Frontal cortex (tissue), 4 donors: ENCODE data around the gene OOSP2. TPM values are rescaled to one million over a fixed set of nuclear protein-coding genes. Genes with fewer than 3 reads are reported as not detected.
"Not testable (repeated sequence)": the region's sequence is repeated elsewhere in the genome, so short reads cannot be mapped to it uniquely, and the experiment has no call there.

Source experiments
- DNase-seq, 2 donors: peaks; one replicate each; pipeline ENCODE4 v3.0.0; 2012; ENCODE audit warnings: low spot score in 2 of 2
- FAIRE-seq: peaks from 2 replicates; lab custom pipeline; 2012; peaks lifted over from hg19 to GRCh38; lab: Jason Lieb, UNC
- total RNA-seq: library from RNA; depleted of rRNA; stranded (reverse); fragments of >200 nt; gene quantifications from one replicate; pipeline ENCODE4 v1.2.3, GENCODE V29; 2014
- donor health status: control.
- donor health status: control.
- donor health status: control.

Gene OOSP2, protein sequence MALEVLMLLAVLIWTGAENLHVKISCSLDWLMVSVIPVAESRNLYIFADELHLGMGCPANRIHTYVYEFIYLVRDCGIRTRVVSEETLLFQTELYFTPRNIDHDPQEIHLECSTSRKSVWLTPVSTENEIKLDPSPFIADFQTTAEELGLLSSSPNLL
- total RNA-seq, result not detected

DNA sequence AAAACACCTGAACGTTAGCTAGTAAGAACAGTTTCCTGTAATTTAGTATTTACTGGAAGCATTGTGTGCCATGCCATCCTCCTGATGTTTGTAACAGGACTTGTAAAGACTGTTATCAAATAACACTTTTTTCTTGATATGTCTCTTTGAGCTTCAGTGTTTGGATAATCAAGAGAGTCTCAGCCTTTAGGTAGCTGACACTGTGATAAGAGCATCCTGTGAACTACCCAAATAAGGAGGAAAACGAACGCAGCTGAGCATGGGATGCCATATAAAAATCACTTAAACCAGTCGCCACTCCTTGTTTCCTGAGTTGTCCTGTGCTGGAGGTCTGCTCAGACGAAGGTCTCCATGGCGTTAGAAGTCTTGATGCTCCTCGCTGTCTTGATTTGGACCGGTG is at the start of gene OOSP2:
Gene OOSP2, plus strand, starts transcription at position 301 of the 400 bp plus-strand sequence. Its CDS starts 51 bp downstream, at position 352.
- no peak for FAIRE-seq
- no peak for DNase-seq

DNA sequence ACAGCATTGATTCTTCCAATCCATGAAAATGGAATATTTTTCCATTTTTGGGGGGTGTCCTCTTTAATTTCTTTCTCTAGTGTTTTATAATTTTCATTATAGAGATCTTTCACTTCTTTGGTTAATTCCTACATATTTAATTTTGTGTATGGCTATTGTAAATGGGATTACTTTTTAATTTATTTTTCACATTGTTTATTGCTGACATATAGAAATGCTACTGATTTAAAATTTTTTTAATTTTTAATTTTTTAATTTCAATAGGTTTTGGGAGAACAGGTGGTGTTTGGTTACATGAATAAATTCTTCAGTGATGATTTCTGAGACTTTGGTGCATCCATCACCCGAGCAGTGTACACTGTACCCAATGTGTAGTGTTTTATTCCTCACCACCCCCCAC is 49.8 kb upstream of the OOSP2 start:
- FAIRE-seq, result peak; percentile 3
- DNase-seq, result no peak

DNA sequence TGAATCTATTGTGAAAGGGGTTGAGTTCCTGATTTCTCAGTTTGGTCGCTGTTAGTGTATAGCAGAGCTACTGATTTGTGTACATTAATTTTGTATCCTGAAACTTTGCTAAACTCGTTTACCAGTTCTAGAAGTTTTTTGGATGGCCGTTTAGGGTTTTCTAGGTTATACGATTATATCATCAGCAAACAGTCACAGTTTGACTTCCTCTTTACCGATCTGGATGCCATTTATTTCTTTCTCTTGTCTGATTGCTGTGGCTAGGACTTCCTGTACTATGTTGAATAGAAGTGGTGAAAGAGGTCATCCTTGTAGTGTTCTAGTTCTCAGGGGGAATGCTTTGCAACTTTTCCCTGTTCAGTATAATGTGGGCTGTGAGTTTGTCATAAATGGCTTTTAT is 47.8 kb upstream of the OOSP2 start:
- DNase-seq (no peak), FAIRE-seq (no peak)

DNA sequence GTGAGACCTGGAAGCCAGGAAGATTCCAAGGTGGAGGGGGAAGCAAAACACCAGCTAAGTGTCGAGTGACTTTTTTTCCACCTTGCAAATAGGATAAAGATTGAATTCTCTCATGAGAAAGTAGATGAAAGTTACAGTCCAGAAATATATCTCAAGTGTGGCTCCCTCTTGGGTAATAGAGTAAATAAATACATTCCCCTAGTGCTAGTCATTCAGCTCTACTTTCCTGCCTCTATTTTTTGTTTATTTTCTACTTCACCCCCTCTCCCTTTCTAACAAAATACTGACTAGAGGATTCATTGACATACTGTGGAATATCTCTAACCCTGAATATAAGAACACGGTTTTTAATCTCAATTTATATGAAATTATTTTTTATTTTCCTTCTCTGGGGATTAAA is 42.4 kb upstream of the OOSP2 start:
- no peak for FAIRE-seq

DNA sequence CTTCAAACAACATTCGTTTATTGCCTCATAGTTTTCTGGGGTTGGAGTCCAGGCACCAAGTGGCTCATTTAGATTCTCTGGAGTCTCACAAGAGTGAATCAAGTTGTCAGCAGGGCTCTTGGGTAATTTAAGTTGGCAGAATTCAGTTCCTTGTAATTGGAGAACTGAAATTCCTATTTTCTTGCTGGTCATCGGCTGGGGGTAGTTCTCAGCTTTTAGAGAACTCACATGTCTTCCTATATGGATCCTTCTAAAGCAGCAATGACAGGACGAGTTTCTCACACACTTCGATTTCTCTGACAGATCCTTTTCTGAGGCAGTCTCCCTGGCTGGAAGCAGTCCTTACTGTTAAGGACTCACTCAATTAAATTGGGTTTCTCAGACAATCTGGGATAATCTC is 40.5 kb upstream of the OOSP2 start:
- FAIRE-seq (no peak), DNase-seq (no peak)

More for the DNA sequence above, 42.4 kb upstream of the OOSP2 start:
- no peak for DNase-seq

DNA sequence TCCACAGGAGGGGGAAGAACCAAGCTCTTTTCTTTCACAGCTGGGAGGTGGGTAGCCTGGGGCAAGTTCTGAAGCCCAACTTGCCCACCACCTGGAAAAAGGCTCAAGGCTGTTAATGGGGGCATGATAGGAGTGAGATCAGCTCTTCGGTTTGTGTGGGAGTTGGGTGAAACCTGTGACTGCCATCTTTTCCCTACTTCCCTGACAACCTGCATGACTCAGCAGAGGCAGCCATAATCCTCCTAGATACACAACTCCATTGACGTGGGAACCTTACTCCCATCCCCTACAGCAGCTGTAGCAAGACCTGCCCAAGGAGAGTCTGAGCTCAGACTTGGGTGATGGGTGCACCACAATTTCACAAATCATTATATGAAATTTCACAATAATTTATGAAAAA is 36.5 kb upstream of the OOSP2 start:
- no peak for FAIRE-seq
- DNase-seq, result no peak

DNA sequence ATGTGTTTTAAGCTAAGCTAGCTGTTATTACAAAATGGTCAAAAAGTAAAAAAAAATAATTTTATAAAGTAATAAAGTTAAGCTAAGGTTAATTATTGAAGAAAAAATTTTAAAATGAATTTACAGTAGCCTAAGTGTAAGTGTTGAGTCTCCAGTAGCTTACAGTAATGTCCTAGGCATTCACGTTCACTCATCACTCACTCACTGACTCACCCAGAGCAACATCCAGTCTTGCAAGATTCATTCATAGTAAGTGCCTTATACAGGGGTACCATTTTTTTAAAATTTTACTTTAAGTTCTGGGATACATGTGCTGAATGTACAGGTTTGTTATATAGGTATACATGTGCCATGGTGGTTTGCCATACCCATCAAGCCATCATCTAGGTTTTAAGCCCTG is 34.8 kb upstream of the OOSP2 start:
- no peak for FAIRE-seq
- no peak for DNase-seq

DNA sequence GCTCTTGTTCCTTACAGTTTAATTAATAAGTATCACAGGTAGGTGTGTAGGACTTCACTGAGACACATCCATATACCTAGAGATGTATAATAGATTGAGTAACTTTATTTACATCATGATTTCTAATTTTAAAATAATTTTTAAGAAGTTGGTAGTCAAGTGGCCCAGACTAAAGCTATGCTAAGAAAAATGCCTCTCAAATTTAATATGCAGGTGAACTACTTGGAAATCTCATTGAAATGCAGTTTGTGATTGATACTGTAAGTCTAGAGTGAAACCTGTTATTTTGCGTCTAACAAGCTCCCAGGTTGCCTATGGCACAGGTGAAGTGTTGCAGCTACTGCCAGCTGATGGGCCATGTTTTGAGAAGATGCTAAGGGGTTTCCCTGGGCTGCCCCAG is 23.3 kb upstream of the OOSP2 start, which contains the start of gene OOSP4B:
Gene OOSP4B, plus strand, starts transcription at position 301 of the 400 bp plus-strand sequence.
- no peak for FAIRE-seq

DNA sequence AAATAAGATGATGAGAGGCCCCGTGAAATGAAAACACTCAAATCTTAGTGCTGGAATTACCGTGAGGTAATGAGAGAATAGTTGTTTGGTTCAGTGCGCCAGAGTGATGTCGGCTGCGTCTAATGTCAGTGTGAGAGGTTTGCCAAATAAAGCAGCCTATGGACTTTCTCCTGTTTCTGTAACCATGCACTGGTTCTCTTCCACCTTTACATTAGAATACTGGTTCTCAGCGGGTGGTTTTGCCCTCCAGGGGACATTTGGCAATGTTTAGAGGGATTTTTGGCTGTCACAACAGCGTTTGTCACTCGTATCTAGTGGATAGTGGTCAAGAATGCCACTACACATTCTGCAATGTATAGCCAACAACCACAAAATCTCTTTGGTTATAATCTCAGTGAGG is 22.2 kb upstream of the OOSP2 start:
- FAIRE-seq, result no peak
- DNase-seq, result no peak

More for the DNA sequence above, 23.3 kb upstream of the OOSP2 start, which contains the start of gene OOSP4B:
- no peak for DNase-seq

DNA sequence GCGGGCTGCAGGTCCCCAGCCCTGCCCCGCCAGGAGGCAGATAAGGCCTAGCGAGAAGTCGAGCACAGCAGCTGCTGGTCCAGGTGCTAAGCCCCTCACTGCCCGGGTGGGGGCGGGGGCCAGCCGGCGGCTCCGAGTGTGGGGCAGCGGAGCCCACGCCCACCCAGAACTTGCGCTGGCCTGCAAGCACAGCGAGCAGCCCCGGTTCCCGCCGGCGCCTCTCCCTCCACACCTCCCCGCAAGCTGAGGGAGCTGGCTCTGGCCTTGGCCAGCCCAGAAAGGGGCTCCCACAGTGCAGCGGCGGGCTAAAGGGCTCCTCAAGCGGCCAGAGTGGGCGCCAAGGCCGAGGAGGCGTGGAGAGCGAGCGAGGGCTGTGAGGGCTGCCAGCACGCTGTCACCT is 19.8 kb upstream of the OOSP2 start:
- FAIRE-seq, result not testable (repeated sequence)

DNA sequence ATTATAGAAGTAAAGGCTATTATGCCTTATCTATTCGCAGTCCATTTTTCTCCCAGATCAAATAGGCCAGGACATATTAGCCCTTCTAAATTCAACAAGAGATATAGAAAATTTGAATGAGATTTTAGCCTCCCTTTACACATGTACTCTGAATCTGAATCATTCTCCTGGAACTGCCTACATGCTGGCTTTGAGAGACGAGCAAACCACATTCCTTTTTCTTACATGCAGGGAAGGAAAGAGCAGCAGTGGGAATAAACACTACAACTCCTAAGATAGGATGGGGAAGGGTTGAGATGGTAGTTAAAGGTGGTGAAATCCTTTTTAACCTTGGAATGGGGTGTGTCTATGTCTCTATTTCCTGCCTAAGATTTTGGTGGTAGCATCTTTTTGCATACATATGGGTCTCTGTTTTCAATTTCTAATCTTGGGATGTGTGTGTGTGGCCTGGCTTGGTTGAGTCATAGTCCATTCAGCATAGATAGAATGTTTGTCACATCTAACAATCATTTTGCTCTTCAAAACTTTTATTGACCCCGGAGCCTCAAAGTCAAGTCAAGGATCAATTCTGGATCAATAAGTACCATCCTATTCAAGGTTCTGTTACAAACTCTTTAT is 11.1 kb upstream of the OOSP2 start:
- FAIRE-seq, result no peak
- DNase-seq, result no peak

More for the DNA sequence above, 19.8 kb upstream of the OOSP2 start:
- DNase-seq, result not testable (repeated sequence)

DNA sequence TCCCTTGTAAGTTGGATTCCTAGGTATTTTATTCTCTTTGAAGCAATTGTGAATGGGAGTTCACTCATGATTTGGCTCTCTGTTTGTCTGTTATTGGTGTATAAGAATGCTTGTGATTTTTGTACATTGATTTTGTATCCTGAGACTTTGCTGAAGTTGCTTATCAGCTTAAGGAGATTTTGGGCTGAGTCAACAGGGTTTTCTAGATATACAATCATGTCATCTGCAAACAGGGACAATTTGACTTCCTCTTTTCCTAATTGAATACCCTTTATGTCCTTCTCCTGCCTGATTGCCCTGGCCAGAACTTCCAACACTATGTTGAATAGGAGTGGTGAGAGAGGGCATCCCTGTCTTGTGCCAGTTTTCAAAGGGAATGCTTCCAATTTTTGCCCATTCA is 10.2 kb downstream of the OOSP2 start:
- DNase-seq, FAIRE-seq: not testable (repeated sequence)

DNA sequence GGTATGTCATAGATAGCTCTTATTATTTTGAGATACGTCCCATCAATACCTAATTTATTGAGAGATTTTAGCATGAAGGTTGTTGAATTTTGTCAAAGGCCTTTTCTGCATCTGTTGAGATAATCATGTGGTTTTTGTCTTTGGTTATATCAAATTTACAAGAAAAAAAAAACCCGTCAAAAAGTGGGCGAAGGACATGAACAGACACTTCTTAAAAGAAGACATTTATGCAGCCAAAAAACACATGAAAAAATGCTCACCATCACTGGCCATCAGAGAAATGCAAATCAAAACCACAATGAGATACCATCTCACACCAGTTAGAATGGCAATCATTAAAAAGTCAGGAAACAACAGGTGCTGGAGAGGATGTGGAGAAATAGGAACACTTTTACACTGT is 10.6 kb downstream of the OOSP2 start:
- not testable (repeated sequence) for FAIRE-seq, DNase-seq

DNA sequence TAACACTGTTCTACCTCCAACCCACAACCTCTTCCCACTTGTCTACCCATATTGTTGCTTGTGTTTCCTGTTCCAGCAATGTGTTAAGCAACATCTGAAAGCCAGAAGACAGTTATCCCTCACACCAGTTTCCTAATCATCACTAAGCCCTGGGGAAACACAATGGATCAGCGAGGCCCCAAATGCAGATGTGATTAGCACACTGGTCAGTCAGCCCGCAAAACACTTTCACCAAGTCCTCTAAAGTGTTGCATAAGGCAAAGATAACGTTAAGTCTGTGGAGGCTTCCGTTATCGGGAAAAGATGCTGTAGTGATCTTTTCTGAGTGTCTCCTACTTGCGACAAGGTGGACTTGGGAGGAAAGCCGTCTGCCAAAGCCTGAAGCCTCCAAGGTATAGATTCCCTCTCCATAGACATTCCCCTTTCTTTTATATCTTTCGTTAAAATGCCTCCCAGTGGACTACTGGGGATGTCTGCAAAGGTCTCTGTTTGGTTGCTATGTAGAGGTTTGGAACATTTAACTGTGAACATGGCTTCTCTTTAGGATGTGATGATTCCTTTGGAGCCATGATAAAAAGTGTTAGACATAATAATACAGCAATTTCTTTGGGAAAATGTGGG is 16.2 kb downstream of the OOSP2 start, which contains the start of gene MS4A3:
Gene MS4A3, plus strand, starts transcription at position 317 of the 621 bp plus-strand sequence. CDS start 4,496 bp downstream, outside the sequence.
- DNase-seq, result no peak
- FAIRE-seq, result no peak

DNA sequence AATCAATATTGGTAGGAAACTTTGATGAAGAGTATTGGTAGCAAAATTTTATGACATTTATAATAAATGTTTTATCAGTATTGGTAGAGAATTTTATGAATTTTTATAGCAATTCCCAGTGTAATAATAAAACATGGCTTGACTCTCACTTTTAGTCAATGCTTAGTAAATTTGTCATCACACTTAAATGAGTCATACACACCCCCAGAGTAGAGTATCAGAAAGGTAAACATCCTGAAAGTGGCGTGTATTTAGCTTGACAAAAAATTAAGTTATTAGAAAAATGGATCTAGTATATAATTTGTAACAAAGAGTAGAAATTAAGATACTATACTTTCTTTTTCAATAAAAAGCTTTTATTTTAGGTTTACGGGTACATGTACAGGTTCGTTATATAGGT is 18.8 kb downstream of the OOSP2 start:
- DNase-seq, result no peak
- no peak for FAIRE-seq

DNA sequence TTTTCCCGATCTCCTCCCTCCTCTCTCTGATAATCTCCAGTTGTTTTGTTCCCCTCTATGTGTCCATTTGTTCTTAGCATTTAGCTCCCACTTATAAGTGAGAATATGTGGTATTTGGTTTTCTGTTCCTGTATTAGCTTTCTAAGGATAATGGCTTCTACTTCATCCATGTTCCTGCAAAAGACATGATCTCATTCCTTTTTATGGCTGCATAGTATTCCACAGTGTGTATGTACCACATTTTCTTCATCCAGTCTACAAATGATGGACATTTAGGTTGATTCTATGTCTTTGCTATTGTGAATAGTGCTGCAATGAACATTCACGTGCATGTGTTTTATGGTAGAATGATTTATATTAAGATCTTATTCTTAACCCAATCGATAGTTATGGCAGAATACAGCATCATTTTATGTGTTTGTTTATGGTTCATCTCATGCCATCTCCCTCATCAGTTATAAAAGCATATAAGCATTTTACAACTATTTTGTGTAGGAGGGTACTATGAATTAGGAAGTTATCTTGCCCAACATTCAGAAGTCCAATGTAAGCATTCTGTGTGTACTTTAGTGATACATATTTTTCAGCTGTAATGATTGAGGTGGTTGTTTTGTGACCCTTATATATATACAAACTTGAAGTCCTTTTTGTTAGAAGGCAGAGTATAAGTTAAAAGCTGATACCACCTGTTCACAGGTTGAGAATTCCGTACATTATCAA is 19.5 kb downstream of the OOSP2 start:
- DNase-seq (no peak), FAIRE-seq (no peak)

DNA sequence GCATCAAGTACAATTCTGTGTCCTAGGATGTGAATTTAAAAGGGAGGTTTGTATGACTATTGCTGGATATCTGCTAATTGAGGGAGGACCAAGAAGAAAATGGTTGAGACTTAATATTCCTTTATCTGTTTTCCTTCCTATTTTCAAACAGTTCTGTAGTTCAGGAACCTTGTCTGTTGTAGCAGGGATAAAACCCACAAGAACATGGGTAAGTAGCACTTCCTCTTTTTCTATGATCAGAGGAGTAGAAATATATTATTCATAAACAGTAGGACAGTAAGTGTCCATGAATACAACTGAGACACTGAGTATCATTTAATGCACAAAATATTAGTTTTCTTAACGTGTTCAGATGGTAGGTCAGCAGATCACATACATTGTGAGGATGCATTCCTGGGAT is 23.9 kb downstream of the OOSP2 start:
- no peak for FAIRE-seq
- DNase-seq, result no peak

DNA sequence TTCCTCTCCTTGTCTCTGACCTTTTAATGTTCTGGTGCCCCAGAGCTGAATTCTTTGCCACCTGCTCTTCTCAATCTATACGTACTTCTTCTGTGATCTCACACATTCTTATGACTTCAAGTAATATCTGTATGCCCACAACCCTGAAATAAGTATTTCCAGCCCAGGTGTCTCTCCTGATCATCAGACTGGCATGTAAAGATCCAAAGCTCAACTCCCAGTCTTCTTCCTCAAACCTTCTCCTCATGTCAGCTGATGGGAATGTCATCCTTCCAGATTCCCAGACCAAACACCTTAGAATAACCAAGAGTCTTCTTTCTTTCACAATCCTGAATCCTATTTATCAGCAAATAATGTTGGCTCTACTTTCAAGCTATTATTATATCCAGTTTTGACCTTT is 25.6 kb downstream of the OOSP2 start:
- no peak for FAIRE-seq
- DNase-seq, result no peak

DNA sequence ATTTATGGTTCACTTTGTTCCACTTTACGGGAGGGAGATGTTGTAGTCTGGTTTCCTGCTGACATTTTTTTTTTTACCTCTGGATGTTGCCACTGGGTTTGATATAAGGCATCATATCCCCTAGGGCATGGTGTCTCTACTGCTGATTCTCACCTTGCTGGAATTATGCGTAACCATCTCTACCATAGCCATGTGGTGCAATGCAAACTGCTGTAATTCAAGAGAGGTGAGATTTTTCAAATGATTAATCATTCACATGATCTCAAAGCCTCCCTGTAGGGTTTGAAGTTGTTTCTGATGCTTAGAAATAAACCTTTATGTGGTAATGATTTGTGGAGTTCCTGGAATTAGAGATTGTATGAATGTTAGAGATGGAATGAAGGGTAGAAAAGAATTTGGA is 29.2 kb downstream of the OOSP2 start:
- DNase-seq (no peak), FAIRE-seq (no peak)

DNA sequence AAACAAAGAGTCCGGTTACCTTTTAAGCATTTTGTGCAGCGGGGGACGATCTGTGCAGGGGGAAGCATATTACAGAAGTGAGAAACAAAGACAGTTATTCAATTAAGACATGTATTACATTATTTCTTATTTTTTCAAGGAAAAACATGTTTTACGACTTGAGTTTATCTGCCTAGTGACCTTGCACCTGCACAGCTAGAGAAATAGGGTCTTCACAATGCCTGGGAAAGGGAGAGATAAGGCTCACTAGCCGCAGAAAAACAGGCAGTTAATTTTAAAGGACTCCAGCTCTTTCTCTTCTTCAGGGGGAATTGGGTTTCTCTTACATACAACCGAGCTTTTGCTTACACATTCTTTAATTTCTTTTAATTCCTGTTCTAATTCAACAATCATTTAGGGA is 31.4 kb downstream of the OOSP2 start:
- DNase-seq, FAIRE-seq: not testable (repeated sequence)
